ENCODE data around the gene MARCHF3.

- TF ChIP-seq POLR2A (IDR thresholded peaks at IDR 0.05), result no peak
- TF ChIP-seq, protein P1, sequence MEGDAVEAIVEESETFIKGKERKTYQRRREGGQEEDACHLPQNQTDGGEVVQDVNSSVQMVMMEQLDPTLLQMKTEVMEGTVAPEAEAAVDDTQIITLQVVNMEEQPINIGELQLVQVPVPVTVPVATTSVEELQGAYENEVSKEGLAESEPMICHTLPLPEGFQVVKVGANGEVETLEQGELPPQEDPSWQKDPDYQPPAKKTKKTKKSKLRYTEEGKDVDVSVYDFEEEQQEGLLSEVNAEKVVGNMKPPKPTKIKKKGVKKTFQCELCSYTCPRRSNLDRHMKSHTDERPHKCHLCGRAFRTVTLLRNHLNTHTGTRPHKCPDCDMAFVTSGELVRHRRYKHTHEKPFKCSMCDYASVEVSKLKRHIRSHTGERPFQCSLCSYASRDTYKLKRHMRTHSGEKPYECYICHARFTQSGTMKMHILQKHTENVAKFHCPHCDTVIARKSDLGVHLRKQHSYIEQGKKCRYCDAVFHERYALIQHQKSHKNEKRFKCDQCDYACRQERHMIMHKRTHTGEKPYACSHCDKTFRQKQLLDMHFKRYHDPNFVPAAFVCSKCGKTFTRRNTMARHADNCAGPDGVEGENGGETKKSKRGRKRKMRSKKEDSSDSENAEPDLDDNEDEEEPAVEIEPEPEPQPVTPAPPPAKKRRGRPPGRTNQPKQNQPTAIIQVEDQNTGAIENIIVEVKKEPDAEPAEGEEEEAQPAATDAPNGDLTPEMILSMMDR (IDR thresholded peaks at IDR 0.05), result no peak
These were observed 182.9 kb downstream of the MARCHF3 start for GRCh38 chr5:126847456-126847820.

Data from gastroesophageal sphincter (tissue), 3 donors.